ENCODE results near the gene SNRPD1. TPM values are rescaled to one million over a fixed set of nuclear protein-coding genes. Genes with fewer than 3 reads are reported as not detected.

SNRPD1 gene
- total and polyA plus RNA-seq, 9 of the 15 experiments (the other 6 are each of a cell fraction or from before 2014, with no cell fraction given), result 186 to 1,063 (median 313) TPM

DNA sequence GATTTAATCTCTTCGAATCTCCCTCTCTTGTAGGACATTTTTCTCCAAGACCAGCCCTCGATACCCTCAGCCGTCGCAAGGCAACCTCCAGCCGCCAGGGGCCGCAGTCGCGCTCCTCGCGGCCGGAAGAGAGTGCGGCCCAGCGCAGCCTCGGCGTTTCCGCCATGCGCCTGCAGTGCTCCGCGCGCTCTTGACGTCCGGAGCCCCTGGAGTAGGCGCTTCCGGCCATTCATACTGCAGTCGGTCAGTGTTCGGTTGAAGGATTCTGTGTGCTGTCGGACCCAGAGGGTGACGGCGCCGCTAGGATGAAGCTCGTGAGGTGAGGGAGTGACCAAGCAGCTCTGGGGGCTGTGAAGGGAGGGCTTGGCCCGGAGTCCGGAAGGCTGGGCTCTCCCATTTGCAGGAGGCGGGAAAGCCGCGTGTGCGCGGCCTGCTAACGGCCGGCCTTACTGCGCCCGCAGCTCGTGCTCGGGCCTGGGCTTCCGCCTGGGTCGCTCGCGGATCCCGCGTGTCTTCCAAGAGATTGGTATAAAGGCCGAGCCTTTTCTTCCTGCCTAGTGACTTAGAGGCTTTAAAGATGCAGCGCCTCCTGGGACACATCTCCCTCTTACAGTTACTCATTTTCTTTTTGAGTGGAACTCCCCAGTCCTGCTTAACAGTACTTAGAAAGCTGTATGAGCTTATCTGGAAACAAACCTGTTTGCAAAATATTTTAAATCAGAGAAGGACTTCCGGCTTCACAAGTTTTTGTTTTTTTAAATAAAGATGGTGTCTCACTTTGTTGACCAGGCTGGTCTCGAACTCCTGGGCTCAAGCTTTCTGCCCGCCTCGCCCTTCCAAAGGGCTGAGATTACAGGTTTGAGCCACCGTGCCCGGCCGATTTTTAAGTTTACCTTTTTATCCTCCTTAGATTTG, at the start of gene SNRPD1 (continued):
- TF ChIP-seq, protein P1, sequence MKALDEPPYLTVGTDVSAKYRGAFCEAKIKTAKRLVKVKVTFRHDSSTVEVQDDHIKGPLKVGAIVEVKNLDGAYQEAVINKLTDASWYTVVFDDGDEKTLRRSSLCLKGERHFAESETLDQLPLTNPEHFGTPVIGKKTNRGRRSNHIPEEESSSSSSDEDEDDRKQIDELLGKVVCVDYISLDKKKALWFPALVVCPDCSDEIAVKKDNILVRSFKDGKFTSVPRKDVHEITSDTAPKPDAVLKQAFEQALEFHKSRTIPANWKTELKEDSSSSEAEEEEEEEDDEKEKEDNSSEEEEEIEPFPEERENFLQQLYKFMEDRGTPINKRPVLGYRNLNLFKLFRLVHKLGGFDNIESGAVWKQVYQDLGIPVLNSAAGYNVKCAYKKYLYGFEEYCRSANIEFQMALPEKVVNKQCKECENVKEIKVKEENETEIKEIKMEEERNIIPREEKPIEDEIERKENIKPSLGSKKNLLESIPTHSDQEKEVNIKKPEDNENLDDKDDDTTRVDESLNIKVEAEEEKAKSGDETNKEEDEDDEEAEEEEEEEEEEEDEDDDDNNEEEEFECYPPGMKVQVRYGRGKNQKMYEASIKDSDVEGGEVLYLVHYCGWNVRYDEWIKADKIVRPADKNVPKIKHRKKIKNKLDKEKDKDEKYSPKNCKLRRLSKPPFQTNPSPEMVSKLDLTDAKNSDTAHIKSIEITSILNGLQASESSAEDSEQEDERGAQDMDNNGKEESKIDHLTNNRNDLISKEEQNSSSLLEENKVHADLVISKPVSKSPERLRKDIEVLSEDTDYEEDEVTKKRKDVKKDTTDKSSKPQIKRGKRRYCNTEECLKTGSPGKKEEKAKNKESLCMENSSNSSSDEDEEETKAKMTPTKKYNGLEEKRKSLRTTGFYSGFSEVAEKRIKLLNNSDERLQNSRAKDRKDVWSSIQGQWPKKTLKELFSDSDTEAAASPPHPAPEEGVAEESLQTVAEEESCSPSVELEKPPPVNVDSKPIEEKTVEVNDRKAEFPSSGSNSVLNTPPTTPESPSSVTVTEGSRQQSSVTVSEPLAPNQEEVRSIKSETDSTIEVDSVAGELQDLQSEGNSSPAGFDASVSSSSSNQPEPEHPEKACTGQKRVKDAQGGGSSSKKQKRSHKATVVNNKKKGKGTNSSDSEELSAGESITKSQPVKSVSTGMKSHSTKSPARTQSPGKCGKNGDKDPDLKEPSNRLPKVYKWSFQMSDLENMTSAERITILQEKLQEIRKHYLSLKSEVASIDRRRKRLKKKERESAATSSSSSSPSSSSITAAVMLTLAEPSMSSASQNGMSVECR (CRISPR knock-in tag; IDR thresholded peaks at IDR 0.05), result peak; percentile 89
- TF ChIP-seq ZNF239 (CRISPR knock-in tag; IDR thresholded peaks at IDR 0.05) (no peak), FUS (optimal IDR thresholded peaks at IDR 0.05; ENCODE audit: low read depth, low read length) (no peak), ZBTB8A (IDR thresholded peaks at IDR 0.05; ENCODE audit: partially characterized antibody) (no peak), EWSR1 (IDR thresholded peaks at IDR 0.05; ENCODE audit: borderline replicate concordance, low read depth, partially characterized antibody) (no peak), ZNF644 (tag; IDR thresholded peaks at IDR 0.05; ENCODE audit: low read depth) (peak; percentile 26; the same call in 1 of the 2 replicates), CBX2 (IDR thresholded peaks at IDR 0.05; ENCODE audit: insufficient read depth, low read length, poor library complexity, severe bottlenecking) (no peak), HEY1 (CRISPR knock-in tag; IDR thresholded peaks at IDR 0.05; ENCODE audit: borderline replicate concordance) (no peak), RNF2 (IDR thresholded peaks at IDR 0.05) (peak; percentile 72; the same call in 1 of the 2 replicates), OTX1 (CRISPR knock-in tag; IDR thresholded peaks at IDR 0.05) (no peak), JUN (IDR thresholded peaks at IDR 0.05; ENCODE audit: borderline replicate concordance, low read depth, low read length) (peak; percentile 57; the same call in 1 of the 2 replicates), JUN (CRISPR knock-in tag; IDR thresholded peaks at IDR 0.05; ENCODE audit: borderline replicate concordance) (0 out of 2 replicates have a peak, but pooled peaks have one; percentile 34), E2F5 (CRISPR knock-in tag; IDR thresholded peaks at IDR 0.05) (no peak), PRMT5 (CRISPR knock-in tag; IDR thresholded peaks at IDR 0.05) (no peak), ZNF764 (CRISPR knock-in tag; IDR thresholded peaks at IDR 0.05; ENCODE audit: low read depth) (0 out of 2 replicates have a peak, but pooled peaks have one; percentile 15), ZNF175 (CRISPR knock-in tag; IDR thresholded peaks at IDR 0.05; ENCODE audit: low read depth) (no peak; the same call in 1 of the 2 replicates), JUNB (CRISPR knock-in tag; conservative IDR thresholded peaks at IDR 0.05) (no peak), ZNF778 (CRISPR knock-in tag; IDR thresholded peaks at IDR 0.05) (no peak), TFAP4 (CRISPR knock-in tag; IDR thresholded peaks at IDR 0.05; ENCODE audit: borderline replicate concordance) (peak; percentile 93)

Measured in K562 (cell line).